Activated CD8-positive, alpha-beta memory T cell treated with anti-CD3 and anti-CD28 coated beads for 24 hours (primary cell): ENCODE data around the gene FHIT.
"Not testable (repeated sequence)": the region's sequence is repeated elsewhere in the genome, so short reads cannot be mapped to it uniquely, and the experiment has no call there.

Source experiments
- DNase-seq: peaks from one replicate; pipeline ENCODE4 v3.0.0-alpha.2; 2020

The FHIT gene

GRCh38 chr3:61051666-61052065 is 199.6 kb downstream of the FHIT start:
- no peak for DNase-seq

GRCh38 chr3:61045169-61045568 is 206.1 kb downstream of the FHIT start:
- DNase-seq, result not testable (repeated sequence)

DNA sequence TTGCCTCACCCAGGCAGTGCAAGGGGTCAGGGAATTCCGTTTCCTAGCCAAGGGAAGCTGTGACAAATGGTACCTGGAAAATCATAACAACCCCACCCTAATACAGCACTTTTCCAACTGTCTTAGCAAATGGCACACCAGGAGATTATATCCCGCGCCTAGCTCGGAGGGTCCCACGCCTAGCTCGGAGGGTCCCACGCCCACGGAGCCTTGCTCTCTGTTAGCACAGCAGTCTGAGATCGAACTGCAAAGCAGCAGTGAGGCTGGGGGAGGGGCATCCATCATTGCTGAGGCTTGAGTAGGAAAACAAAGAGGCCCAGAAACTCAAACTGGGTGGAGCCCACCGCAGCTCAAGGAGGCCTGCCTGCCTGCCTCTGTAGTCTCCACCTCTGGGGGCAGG is 208.1 kb downstream of the FHIT start:
- no peak for DNase-seq

DNA sequence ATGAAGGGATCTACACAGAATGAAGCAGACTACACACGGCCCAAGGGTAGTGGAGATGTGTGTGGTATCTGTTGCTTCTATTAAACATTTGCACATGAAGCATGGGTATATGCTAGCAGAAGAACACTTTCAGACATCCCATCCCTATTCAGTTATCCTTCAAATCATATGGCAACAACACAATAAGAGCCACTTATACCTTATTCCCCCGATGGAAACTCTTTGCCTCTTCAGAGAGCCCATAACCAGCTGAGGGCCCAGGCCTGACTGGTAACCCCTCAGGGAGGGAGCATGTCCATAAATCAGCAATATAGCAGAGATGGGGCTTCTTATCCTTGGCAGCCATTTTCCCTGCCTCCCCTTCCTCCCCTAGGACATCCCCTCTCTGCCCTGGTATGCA is 210.6 kb downstream of the FHIT start:
- no peak for DNase-seq

DNA sequence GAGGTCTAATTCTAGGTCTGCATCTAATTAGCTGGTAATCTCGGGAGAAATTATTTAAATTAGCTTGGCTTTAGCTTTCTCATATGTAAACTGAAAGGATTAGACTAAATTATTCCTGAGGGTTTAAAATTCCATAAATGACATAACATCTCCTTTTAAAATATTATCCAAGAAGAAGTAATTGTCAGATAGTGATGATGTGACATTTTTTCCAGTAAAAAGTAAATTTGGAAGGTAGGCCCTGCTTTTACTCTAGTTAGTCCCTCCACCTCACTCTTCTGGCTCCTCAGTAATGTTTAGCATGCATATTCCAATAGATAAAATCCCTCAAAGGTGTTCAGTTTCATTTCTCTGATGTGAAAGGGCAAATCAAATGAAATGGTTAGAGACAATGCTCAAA is 215.7 kb downstream of the FHIT start:
- DNase-seq, result no peak

DNA sequence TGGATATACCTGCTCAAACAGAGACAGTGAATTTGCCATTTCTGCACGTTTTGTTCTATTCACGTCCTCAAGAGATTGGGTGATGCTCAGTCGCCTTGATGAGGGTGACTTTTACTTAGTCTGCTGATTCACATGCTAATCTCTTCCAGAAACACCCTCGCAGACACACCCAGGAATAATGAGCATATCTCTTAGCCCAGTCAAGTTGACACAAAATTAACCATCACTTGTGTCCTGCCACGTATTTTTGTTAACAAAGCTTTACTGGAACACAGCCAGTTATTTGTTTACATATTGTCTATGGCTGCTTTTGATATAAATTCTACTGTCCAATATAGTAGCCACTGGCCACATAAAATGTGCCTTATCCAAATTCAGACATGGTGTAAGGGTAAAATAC is 218.3 kb downstream of the FHIT start:
- DNase-seq, result no peak

- no peak for DNase-seq
These were observed 219.7 kb downstream of the FHIT start for GRCh38 chr3:61031503-61031902.

GRCh38 chr3:61030469-61031035 is 220.7 kb downstream of the FHIT start:
- DNase-seq, result no peak

DNA sequence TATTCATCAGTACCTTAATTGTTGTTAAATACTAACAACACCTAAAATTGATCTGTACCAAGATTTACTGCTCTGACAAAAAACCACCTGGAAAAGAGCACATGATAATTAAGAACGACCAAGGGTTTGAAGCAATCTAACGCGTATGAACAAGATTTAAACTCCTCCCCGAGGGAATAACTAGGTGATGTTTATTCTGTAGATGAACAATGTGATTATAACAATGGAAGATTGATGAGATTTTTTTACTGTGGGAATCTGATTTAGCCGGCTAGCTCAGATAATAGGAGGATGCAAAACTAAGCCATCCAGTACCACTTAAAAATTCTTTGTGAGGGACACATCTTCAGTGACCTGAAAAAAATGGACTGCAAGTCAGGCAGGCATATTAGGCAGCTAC is 222.1 kb downstream of the FHIT start:
- DNase-seq, result no peak

DNA sequence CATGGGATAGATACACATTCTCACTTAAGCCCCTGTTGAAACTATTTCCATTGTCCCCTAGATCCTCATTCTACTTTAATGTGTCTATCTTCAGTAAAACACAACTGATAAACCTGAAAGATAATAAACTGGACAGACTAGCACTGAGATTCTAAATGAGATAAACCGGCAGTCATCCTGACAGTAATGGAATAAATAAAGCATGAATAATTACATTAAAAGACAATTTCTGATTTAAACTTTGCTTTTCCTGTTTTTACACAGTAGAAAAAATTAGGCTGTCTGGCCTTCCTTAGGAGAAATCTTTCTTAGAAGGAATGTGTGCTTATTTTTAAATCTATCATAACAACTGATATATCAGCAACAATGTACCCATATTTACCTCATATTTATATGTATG is 232.4 kb downstream of the FHIT start:
- no peak for DNase-seq

- DNase-seq, result not testable (repeated sequence)
These were observed 234.2 kb downstream of the FHIT start for GRCh38 chr3:61017028-61017427.

- DNase-seq, result no peak
These were observed 235.4 kb downstream of the FHIT start for GRCh38 chr3:61015859-61016258.

DNA sequence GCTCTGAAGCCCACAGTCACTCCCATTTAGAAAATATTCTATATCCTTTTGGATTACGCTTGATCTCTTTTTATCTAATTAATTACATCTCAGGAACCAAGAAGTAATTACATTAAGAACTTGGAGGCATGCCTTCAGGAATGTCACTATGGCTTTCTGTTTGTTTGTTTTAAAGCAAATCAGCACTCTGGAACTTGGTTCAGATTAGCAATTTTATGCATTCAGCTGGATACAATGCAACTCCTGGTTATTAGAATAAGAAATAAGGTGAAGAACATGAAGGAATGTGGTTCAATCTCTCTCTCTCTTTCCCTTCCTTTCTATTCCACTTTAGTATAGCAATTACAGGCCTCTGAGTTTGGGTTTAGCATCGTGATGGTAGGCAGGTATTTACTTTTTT is 235.8 kb downstream of the FHIT start:
- DNase-seq, result no peak

GRCh38 chr3:61008998-61009380 is 242.3 kb downstream of the FHIT start:
- DNase-seq, result no peak

GRCh38 chr3:61008153-61008997 is 242.9 kb downstream of the FHIT start:
- no peak for DNase-seq

GRCh38 chr3:61005591-61005990 is 245.7 kb downstream of the FHIT start:
- DNase-seq, result no peak

- DNase-seq, result no peak
These were observed 252.4 kb downstream of the FHIT start for GRCh38 chr3:60998858-60999257.

GRCh38 chr3:60992395-60992794 is 258.9 kb downstream of the FHIT start:
- DNase-seq, result no peak

DNA sequence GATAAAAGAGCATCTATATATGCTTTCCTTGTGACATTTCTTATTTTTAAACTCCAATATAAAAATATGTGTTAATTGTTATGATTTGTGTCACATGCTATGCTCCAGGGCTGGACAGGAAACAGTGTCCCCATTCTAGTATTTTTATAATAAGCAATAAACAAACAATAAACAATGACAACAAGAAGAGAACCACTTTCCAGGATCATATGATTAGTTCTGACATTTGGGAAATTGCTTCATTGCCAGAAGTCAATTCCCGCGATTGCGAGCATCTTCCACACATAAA is 260.9 kb downstream of the FHIT start:
- DNase-seq, result no peak

GRCh38 chr3:60989626-60990441 is 261.4 kb downstream of the FHIT start:
- no peak for DNase-seq

DNA sequence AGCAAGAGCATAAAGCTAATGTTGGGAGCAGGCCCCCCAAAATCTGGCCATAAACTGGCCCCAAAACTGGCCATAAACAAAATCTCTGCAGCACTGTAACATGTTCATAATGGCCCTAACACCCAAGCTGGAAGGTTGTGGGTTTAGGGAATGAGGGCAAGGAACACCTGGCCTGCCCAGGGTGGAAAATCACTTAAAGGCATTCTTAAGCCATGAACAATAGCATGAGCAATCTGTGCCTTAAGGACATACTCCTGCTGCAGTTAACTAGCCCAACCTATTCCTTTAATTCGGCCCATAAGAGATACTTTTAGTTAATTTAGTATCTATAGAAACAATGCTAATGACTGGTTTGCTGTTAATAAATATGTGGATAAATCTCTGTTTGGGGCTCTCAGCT is 264.1 kb downstream of the FHIT start:
- not testable (repeated sequence) for DNase-seq

DNA sequence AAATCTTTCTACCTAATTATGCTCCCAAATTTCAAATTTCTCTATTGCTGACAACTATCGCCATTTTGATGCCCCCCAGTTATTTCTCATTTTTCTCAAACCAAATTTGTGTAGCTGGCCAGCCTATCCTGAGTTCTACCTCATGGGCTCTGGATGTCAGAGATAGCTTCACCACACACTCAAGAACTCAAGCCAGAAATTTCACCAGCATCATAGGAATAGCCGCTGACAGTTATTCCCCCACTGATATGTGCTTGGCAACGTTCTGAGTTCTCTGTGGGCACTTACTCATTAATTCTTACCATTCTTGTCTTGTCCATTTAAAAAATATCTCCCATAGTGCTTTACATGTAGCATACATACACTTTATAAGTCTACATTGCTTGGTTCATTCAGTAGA is 264.7 kb downstream of the FHIT start:
- no peak for DNase-seq

DNA sequence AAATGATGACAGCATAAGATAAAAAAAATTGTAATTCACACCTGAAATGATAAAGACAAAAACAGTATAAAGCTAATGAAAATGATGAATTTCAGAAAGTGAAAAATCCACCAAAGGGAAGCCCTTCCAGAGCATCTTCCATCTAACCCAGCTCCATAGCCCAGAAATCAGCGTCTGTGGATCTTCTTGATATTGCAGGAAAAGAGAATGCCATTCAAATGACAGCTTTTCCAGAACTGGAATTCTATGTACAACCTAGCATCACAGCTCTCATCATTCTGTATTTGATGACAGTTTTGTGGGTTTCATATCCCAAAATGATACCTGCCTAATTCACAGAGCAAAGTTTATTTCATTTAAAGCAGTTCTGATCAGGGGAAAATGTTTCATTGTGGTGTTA is 267.3 kb downstream of the FHIT start:
- DNase-seq, result no peak

GRCh38 chr3:60980342-60980692 is 270.9 kb downstream of the FHIT start:
- DNase-seq, result no peak
